ENCODE measurements around the gene ART4. TPM values are rescaled to one million over a fixed set of nuclear protein-coding genes. Genes with fewer than 3 reads are reported as not detected.

Gene ART4
- total and polyA plus RNA-seq, 2 donors from 2014 or later: 2.6 to 3.0 TPM

- FAIRE-seq: no peak
- no peak for TF ChIP-seq CTCF (IDR thresholded peaks at IDR 0.05; ENCODE audit: borderline replicate concordance, extremely low read depth, insufficient read depth)
- intact Hi-C loops (cut with DNase I): no loop called here
- Histone ChIP-seq H3K9me3 (ENCODE audit: control insufficient read depth in 2 of 3, insufficient read depth in 1 of 3, low read length in 3 of 3) (no peaks in the 10 kb centered on the region), H3K9ac (ENCODE audit: low read length in 3 of 3) (no peak overlapping the region), H3K27me3 (ENCODE audit: control insufficient read depth, insufficient read depth, low read length) (no peaks in the 10 kb centered on the region), H3K4me3 (ENCODE audit: low read length in 3 of 3) (no peak overlapping the region), H3K27ac (ENCODE audit: low read depth in 2 of 2, low read length in 2 of 2) (no peak overlapping the region), H3K36me3 (ENCODE audit: control insufficient read depth in 2 of 3, insufficient read depth in 3 of 3, low read length in 3 of 3) (peaks cover 0 to 16% (median 7%) of the 10 kb centered on the region in 3 donors), H3K4me1 (ENCODE audit: control insufficient read depth in 2 of 3, insufficient read depth in 2 of 3, low read depth in 1 of 3, low read length in 3 of 3) (no peaks in the 10 kb centered on the region)
- DNase-seq: no peak
Observed at GRCh38 chr12:14782756-14783155, 60.6 kb downstream of the ART4 start.

- no peak overlapping the region for H3K9ac ChIP-seq (ENCODE audit: low read length in 3 of 3)
- H3K27ac ChIP-seq (ENCODE audit: low read depth in 2 of 2, low read length in 2 of 2): no peak overlapping the region
- TF ChIP-seq CTCF (IDR thresholded peaks at IDR 0.05; ENCODE audit: borderline replicate concordance, extremely low read depth, insufficient read depth): no peak
- FAIRE-seq: no peak
- no peak overlapping the region for H3K4me3 ChIP-seq (ENCODE audit: low read length in 3 of 3)
- no peaks in the 10 kb centered on the region for H3K27me3 ChIP-seq (ENCODE audit: control insufficient read depth, insufficient read depth, low read length)
- DNase-seq: no peak
- intact Hi-C loops (cut with DNase I): no loop called here
- H3K36me3 ChIP-seq (ENCODE audit: control insufficient read depth in 2 of 3, insufficient read depth in 3 of 3, low read length in 3 of 3): peaks cover 0 to 5% (median 5%) of the 10 kb centered on the region in 3 donors
- H3K4me1 ChIP-seq (ENCODE audit: control insufficient read depth in 2 of 3, insufficient read depth in 2 of 3, low read depth in 1 of 3, low read length in 3 of 3): no peaks in the 10 kb centered on the region
- H3K9me3 ChIP-seq (ENCODE audit: control insufficient read depth in 2 of 3, insufficient read depth in 1 of 3, low read length in 3 of 3): no peaks in the 10 kb centered on the region
Observed at GRCh38 chr12:14781563-14781962, 61.8 kb downstream of the ART4 start.

- no peak overlapping the region for H3K4me3 ChIP-seq (ENCODE audit: low read length in 3 of 3)
- no peaks in the 10 kb centered on the region for H3K4me1 ChIP-seq (ENCODE audit: control insufficient read depth in 2 of 3, insufficient read depth in 2 of 3, low read depth in 1 of 3, low read length in 3 of 3)
- FAIRE-seq: no peak
- no peak for TF ChIP-seq CTCF (IDR thresholded peaks at IDR 0.05; ENCODE audit: borderline replicate concordance, extremely low read depth, insufficient read depth)
- no peak overlapping the region for H3K27ac ChIP-seq (ENCODE audit: low read depth in 2 of 2, low read length in 2 of 2)
- intact Hi-C loops (cut with DNase I): no loop called here
- H3K27me3 ChIP-seq (ENCODE audit: control insufficient read depth, insufficient read depth, low read length): no peaks in the 10 kb centered on the region
- no peak overlapping the region for H3K9ac ChIP-seq (ENCODE audit: low read length in 3 of 3)
- DNase-seq: no peak
- peaks cover 0 to 5% (median 0%) of the 10 kb centered on the region in 3 donors for H3K36me3 ChIP-seq (ENCODE audit: control insufficient read depth in 2 of 3, insufficient read depth in 3 of 3, low read length in 3 of 3)
- no peaks in the 10 kb centered on the region for H3K9me3 ChIP-seq (ENCODE audit: control insufficient read depth in 2 of 3, insufficient read depth in 1 of 3, low read length in 3 of 3)
Observed at GRCh38 chr12:14780859-14781258, 62.5 kb downstream of the ART4 start.

GRCh38 chr12:14779834-14780233 lies 63.5 kb downstream of the ART4 start:
- no peak for TF ChIP-seq CTCF (IDR thresholded peaks at IDR 0.05; ENCODE audit: borderline replicate concordance, extremely low read depth, insufficient read depth)
- Histone ChIP-seq H3K27ac (ENCODE audit: low read depth in 2 of 2, low read length in 2 of 2) (no peak overlapping the region), H3K9ac (ENCODE audit: low read length in 3 of 3) (no peak overlapping the region), H3K27me3 (ENCODE audit: control insufficient read depth, insufficient read depth, low read length) (no peaks in the 10 kb centered on the region), H3K4me1 (ENCODE audit: control insufficient read depth in 2 of 3, insufficient read depth in 2 of 3, low read depth in 1 of 3, low read length in 3 of 3) (peaks cover 0 to 4% (median 0%) of the 10 kb centered on the region in 3 donors), H3K4me3 (ENCODE audit: low read length in 3 of 3) (no peak overlapping the region), H3K9me3 (ENCODE audit: control insufficient read depth in 2 of 3, insufficient read depth in 1 of 3, low read length in 3 of 3) (no peaks in the 10 kb centered on the region), H3K36me3 (ENCODE audit: control insufficient read depth in 2 of 3, insufficient read depth in 3 of 3, low read length in 3 of 3) (peaks cover 0 to 2% (median 0%) of the 10 kb centered on the region in 3 donors)
- no peak for DNase-seq
- intact Hi-C loops (cut with DNase I): no loop called here
- FAIRE-seq: no peak
